C4-2B (cell line): Measurements from ENCODE around the gene WDR59.
A peak's percentile ranks its signal among the peaks of the same experiment; 100 is the strongest.
"Not testable (repeated sequence)": the region's sequence is repeated elsewhere in the genome, so short reads cannot be mapped to it uniquely, and the experiment has no call there.

Experiments
- H3K27ac ChIP-seq: fragments of 450-650 bp; 2 replicates; pipeline ENCODE4 v1.5.1; 2017
- CTCF ChIP-seq: fragments of 450-650 bp; conservative IDR thresholded peaks from 2 replicates; pipeline ENCODE4 v1.5.1; 2017; ENCODE audit warnings: mild to moderate bottlenecking
- ZFX ChIP-seq: fragments of 450-650 bp; IDR thresholded peaks from 2 replicates; pipeline ENCODE4 v1.6.1; 2017

The WDR59 gene, protein sequence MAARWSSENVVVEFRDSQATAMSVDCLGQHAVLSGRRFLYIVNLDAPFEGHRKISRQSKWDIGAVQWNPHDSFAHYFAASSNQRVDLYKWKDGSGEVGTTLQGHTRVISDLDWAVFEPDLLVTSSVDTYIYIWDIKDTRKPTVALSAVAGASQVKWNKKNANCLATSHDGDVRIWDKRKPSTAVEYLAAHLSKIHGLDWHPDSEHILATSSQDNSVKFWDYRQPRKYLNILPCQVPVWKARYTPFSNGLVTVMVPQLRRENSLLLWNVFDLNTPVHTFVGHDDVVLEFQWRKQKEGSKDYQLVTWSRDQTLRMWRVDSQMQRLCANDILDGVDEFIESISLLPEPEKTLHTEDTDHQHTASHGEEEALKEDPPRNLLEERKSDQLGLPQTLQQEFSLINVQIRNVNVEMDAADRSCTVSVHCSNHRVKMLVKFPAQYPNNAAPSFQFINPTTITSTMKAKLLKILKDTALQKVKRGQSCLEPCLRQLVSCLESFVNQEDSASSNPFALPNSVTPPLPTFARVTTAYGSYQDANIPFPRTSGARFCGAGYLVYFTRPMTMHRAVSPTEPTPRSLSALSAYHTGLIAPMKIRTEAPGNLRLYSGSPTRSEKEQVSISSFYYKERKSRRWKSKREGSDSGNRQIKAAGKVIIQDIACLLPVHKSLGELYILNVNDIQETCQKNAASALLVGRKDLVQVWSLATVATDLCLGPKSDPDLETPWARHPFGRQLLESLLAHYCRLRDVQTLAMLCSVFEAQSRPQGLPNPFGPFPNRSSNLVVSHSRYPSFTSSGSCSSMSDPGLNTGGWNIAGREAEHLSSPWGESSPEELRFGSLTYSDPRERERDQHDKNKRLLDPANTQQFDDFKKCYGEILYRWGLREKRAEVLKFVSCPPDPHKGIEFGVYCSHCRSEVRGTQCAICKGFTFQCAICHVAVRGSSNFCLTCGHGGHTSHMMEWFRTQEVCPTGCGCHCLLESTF

GRCh38 chr16:74984529-74985296 lies at the start of gene WDR59:
TSS of gene WDR59 (minus strand) at chr16:74985123. CDS start at chr16:74985017, 106 bp downstream.
- TF ChIP-seq ZFX (no peak), CTCF (no peak)

GRCh38 chr16:75032655-75033054 lies 47.7 kb upstream of the WDR59 start:
- H3K27ac ChIP-seq: no peak overlapping the region
- TF ChIP-seq CTCF: no peak
- no peak for TF ChIP-seq ZFX

More at GRCh38 chr16:74984529-74985296, at the start of gene WDR59:
- H3K27ac ChIP-seq: peak within 1 kb of the TSS; percentile 85

GRCh38 chr16:75029854-75030253 lies 44.9 kb upstream of the WDR59 start:
- H3K27ac ChIP-seq: no peak overlapping the region
- TF ChIP-seq CTCF: no peak
- no peak for TF ChIP-seq ZFX

DNA sequence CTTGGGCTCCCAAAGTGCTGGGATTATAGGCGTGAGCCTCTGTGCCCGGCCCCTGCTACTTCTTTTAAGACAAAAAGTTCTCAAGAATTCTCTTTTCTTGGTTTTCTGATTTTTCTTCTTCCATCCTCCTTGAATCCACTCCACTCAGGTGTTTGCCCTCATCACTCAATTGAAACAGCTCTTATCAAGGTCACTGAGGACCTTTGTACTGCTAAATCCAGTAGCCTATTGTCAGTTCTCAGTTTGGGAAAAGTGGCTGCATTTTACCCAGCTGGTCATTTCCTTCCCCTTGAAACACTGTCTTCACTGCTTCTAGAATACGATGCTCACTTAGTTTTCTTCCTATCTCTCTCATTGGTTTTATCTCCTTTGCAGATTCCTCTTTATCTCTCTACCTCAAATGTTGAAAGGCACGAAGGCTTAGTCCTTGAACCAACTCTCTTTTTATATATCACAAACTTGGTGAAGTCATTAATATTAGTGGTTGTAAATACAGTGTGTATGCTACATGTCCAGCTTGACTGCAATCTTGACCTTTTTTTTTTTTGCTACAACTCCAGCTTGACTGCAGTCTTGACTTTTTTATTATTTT lies 43.7 kb upstream of the WDR59 start:
- TF ChIP-seq CTCF: no peak
- TF ChIP-seq ZFX: no peak
- no peak overlapping the region for H3K27ac ChIP-seq

- TF ChIP-seq ZFX: no peak
- TF ChIP-seq CTCF: no peak
- H3K27ac ChIP-seq: no peak overlapping the region
Measured at GRCh38 chr16:75027520-75028300, 42.8 kb upstream of the WDR59 start.

DNA sequence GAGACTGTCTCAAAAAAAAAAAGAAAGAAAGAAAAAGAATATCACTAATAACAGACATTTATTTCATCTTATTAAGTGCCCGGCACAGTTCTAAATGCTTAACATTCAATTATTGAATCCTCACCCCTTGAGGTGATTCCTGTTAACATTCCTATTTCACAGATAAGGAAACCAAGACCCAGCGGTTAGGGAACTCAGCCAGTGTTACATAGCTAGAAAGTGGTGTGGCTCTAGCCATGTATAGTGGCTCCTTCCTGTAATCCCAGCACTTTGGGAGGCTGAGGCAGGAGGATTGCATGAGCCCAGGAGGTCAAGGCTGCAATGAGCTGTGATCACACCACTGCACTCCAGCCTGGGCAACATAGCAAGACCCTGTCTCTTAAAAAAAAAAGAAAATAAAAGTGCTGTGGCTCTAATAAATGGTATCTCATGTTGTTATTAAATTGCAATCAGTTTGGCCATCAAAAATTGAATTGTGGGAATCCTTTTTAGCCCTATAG lies 42.0 kb upstream of the WDR59 start:
- no peak overlapping the region for H3K27ac ChIP-seq
- TF ChIP-seq ZFX: no peak
- TF ChIP-seq CTCF: no peak

DNA sequence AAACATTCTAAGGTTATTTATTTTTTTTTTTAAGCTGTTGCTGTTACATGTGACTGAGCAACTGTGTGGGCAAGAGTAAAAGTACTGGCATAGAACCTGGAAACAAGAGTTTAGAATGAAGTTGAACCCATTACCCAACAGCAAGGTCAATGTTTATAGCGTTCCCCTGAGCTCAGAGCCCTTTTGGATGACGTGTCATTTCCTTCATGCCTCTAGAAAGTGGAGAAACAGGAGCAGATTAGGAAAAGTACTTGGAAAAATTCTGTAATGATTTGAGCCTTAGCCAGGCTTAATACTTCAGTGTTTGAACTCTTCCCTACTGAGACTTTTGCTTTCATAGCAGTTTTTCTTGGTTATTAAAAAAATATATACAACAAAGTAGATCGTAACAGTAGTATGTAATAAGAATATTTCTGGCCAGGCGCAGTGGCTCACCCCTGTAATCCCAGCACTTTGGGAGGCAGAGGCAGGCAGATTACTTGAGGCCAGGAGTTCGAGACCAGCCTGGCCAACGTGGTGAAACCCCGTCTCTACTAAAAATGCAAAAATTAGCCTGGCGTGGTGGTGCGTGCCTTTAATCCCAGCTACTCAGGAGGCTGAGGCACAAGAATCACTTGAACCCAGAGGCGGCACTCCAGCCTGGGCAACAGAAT lies 41.4 kb upstream of the WDR59 start:
- H3K27ac ChIP-seq: not testable (repeated sequence)
